Fibroblast of peridontal ligament (primary cell): Measurements from ENCODE around the gene WNK2.
"Not testable (repeated sequence)": the region's sequence is repeated elsewhere in the genome, so short reads cannot be mapped to it uniquely, and the experiment has no call there.

Experiments
- DNase-seq: peaks from one replicate; pipeline ENCODE4 v3.0.0-alpha.2; 2010; ENCODE audit errors: extremely low read depth

Gene WNK2

DNA sequence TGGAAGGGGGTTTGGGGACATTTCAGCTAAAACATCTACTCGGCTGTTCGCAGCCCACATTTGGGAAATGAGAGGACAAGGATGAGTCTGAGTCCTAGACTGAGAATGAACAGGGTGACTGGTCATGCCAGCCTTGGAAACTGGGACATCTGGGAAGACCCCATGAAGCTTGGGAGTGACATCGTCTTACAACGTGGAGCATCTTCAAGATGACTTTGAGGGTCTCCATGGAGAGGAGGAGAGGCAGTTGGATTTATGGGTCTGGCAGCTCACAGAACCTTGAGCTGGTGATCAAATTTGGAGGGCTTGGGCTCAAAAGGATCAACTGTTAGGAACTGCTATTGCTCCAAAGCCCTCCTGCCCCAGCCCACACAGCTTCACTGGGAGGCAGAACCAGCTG is 182.5 kb downstream of the WNK2 start:
- not testable (repeated sequence) for DNase-seq

GRCh38 chr9:93368437-93368836 is 184.5 kb downstream of the WNK2 start:
- DNase-seq: no peak

- no peak for DNase-seq
Measured at GRCh38 chr9:93369686-93370085, 185.7 kb downstream of the WNK2 start.
